ENCODE data around the gene SLC25A1.

- TF ChIP-seq POLR2AphosphoS5 (IDR thresholded peaks at IDR 0.05; ENCODE audit: low read depth, low read length) (no peak), TAF1 (IDR thresholded peaks at IDR 0.05; ENCODE audit: low read depth, low read length) (no peak), POLR2A (IDR thresholded peaks at IDR 0.05; ENCODE audit: low read depth, low read length) (no peak), SPI1 (IDR thresholded peaks at IDR 0.05; ENCODE audit: low read depth, low read length) (no peak), PAX5 (IDR thresholded peaks at IDR 0.05; ENCODE audit: insufficient read depth, low read length, severe bottlenecking) (no peak)
Measured at GRCh38 chr22:19207401-19207808, 28.9 kb upstream of the SLC25A1 start.
